ENCODE measurements around the gene NCKAP5L. TPM values are rescaled to one million over a fixed set of nuclear protein-coding genes. Genes with fewer than 3 reads are reported as not detected.

Gene NCKAP5L
- total RNA-seq, 2 donors from 2014 or later = 2.4 to 4.1 TPM

- H3K9me3 ChIP-seq = no peaks in the 10 kb centered on the region
- no peak overlapping the region for H3K9ac ChIP-seq (ENCODE audit: low read depth in 2 of 2, low read length in 2 of 2)
- no peaks in the 10 kb centered on the region for H3K4me1 ChIP-seq
- intact Hi-C loops (cut with DNase I) = no loop called here
- no peaks in the 10 kb centered on the region for H3K27me3 ChIP-seq
- peaks cover 5% of the 10 kb centered on the region for H3K36me3 ChIP-seq
- no peak for TF ChIP-seq CTCF (IDR thresholded peaks at IDR 0.05)
- no peak overlapping the region for H3K4me3 ChIP-seq
- no peak overlapping the region for H3K27ac ChIP-seq
- DNase-seq = no peak
Measured at GRCh38 chr12:49750996-49751393, 77.2 kb downstream of the NCKAP5L start.

GRCh38 chr12:49750027-49750995 lies 77.9 kb downstream of the NCKAP5L start:
- Histone ChIP-seq H3K27ac (no peak overlapping the region), H3K4me3 (no peak overlapping the region), H3K9ac (ENCODE audit: low read depth in 2 of 2, low read length in 2 of 2) (no peak overlapping the region), H3K27me3 (no peaks in the 10 kb centered on the region), H3K4me1 (no peaks in the 10 kb centered on the region), H3K36me3 (peaks cover 2% of the 10 kb centered on the region), H3K9me3 (no peaks in the 10 kb centered on the region)
- TF ChIP-seq CTCF (IDR thresholded peaks at IDR 0.05) = no peak
- intact Hi-C loops (cut with DNase I) = no loop called here
- DNase-seq = no peak

GRCh38 chr12:49748800-49749199 lies 79.4 kb downstream of the NCKAP5L start:
- DNase-seq = no peak
- H3K4me3 ChIP-seq = no peak overlapping the region

GRCh38 chr12:49748306-49748705 lies 79.9 kb downstream of the NCKAP5L start:
- DNase-seq = no peak
- Histone ChIP-seq H3K27me3 (no peaks in the 10 kb centered on the region), H3K27ac (no peak overlapping the region), H3K9ac (ENCODE audit: low read depth in 2 of 2, low read length in 2 of 2) (no peak overlapping the region), H3K36me3 (no peaks in the 10 kb centered on the region), H3K9me3 (no peaks in the 10 kb centered on the region), H3K4me3 (no peak overlapping the region), H3K4me1 (peaks cover 4% of the 10 kb centered on the region)
- intact Hi-C loops (cut with DNase I) = no loop called here
- no peak for TF ChIP-seq CTCF (IDR thresholded peaks at IDR 0.05)

More at GRCh38 chr12:49748800-49749199, 79.4 kb downstream of the NCKAP5L start:
- TF ChIP-seq CTCF (IDR thresholded peaks at IDR 0.05) = no peak
- Histone ChIP-seq H3K27me3 (no peaks in the 10 kb centered on the region), H3K9ac (ENCODE audit: low read depth in 2 of 2, low read length in 2 of 2) (no peak overlapping the region), H3K9me3 (no peaks in the 10 kb centered on the region), H3K4me1 (peaks cover 2% of the 10 kb centered on the region), H3K27ac (no peak overlapping the region), H3K36me3 (no peaks in the 10 kb centered on the region)
- intact Hi-C loops (cut with DNase I) = no loop called here

GRCh38 chr12:49744363-49744885 lies 83.8 kb downstream of the NCKAP5L start:
- no peak for TF ChIP-seq CTCF (IDR thresholded peaks at IDR 0.05)
- Histone ChIP-seq H3K27ac (no peak overlapping the region), H3K4me3 (no peak overlapping the region)

More at GRCh38 chr12:49744363-49744885, 83.8 kb downstream of the NCKAP5L start:
- Histone ChIP-seq H3K9ac (ENCODE audit: low read depth in 2 of 2, low read length in 2 of 2) (no peak overlapping the region), H3K4me1 (peaks cover 4% of the 10 kb centered on the region), H3K36me3 (no peaks in the 10 kb centered on the region), H3K27me3 (no peaks in the 10 kb centered on the region), H3K9me3 (no peaks in the 10 kb centered on the region)
- intact Hi-C loops (cut with DNase I) = no loop called here
- no peak for DNase-seq
